Suprapubic skin (tissue), 4 donors: Measurements from ENCODE around the gene RABAC1. TPM values are rescaled to one million over a fixed set of nuclear protein-coding genes. Genes with fewer than 3 reads are reported as not detected.

ENCODE experiments used
- DNase-seq, 2 donors: peaks; one replicate each; pipeline ENCODE4 v3.0.0-alpha.2; 2019; ENCODE audit warnings: low spot score in 2 of 2
- H3K27ac ChIP-seq: fragments of 200-600 bp; sonication (generic); one replicate; pipeline ENCODE4 v1.5.1; 2019
- H3K27me3 ChIP-seq: fragments of 200-600 bp; sonication (generic); one replicate; pipeline ENCODE4 v1.5.1; 2019
- H3K36me3 ChIP-seq: fragments of 200-600 bp; sonication (generic); one replicate; pipeline ENCODE4 v1.5.1; 2019
- H3K4me1 ChIP-seq: fragments of 200-600 bp; sonication (generic); one replicate; pipeline ENCODE4 v1.5.1; 2019
- H3K4me3 ChIP-seq: fragments of 200-600 bp; sonication (generic); one replicate; pipeline ENCODE4 v1.5.1; 2019; ENCODE audit warnings: mild to moderate bottlenecking
- H3K9me3 ChIP-seq: fragments of 200-600 bp; sonication (generic); one replicate; pipeline ENCODE4 v1.5.1; 2019
- EP300 ChIP-seq: sonication (generic); formaldehyde crosslinking; IDR thresholded peaks from one replicate; pipeline ENCODE4 v1.6.1; 2017; ENCODE audit warnings: antibody characterized with exemption
- POLR2A ChIP-seq, 2 donors: fragments of 450-650 bp; IDR thresholded peaks; one replicate each; pipeline ENCODE4 v1.6.1; 2017; ENCODE audit warnings: antibody characterized with exemption in 2 of 2, mild to moderate bottlenecking in 2 of 2, moderate library complexity in 2 of 2
- POLR2AphosphoS5 ChIP-seq, 3 donors: sonication (generic); formaldehyde crosslinking; IDR thresholded peaks; one replicate each; pipeline ENCODE4 v1.6.1; 2017; ENCODE audit warnings: antibody characterized with exemption in 3 of 3
- WGBS: methylation state at CpG from one replicate; pipeline ENCODE4 v1.1.5; 2018; 5-methylcytosine and 5-hydroxymethylcytosine counted together
- total RNA-seq, 4 donors: library from RNA; depleted of rRNA; stranded (reverse); fragments of >200 nt; gene quantifications; one replicate each; pipeline ENCODE4 v1.1.0, GENCODE V29; 2016
- TF ChIP-seq, protein P1 (sequence below), 2 donors: fragments of 200-600 bp in 1 of 2; fragments of 450-650 bp in 1 of 2; sonication (generic) in 1 of 2; IDR thresholded peaks; one replicate each; pipeline ENCODE4 v1.5.1; 2016 to 2019; ENCODE audit warnings: antibody characterized with exemption in 2 of 2, mild to moderate bottlenecking in 1 of 2, moderate library complexity in 1 of 2

RABAC1 gene
- total RNA-seq, 4 donors from 2014 or later, result 75.2 to 137 (median 125) TPM

- TF ChIP-seq POLR2A (IDR thresholded peaks at IDR 0.05) (no peak), POLR2AphosphoS5 (IDR thresholded peaks at IDR 0.05) (no peak), EP300 (no peak)
- TF ChIP-seq, protein P1, sequence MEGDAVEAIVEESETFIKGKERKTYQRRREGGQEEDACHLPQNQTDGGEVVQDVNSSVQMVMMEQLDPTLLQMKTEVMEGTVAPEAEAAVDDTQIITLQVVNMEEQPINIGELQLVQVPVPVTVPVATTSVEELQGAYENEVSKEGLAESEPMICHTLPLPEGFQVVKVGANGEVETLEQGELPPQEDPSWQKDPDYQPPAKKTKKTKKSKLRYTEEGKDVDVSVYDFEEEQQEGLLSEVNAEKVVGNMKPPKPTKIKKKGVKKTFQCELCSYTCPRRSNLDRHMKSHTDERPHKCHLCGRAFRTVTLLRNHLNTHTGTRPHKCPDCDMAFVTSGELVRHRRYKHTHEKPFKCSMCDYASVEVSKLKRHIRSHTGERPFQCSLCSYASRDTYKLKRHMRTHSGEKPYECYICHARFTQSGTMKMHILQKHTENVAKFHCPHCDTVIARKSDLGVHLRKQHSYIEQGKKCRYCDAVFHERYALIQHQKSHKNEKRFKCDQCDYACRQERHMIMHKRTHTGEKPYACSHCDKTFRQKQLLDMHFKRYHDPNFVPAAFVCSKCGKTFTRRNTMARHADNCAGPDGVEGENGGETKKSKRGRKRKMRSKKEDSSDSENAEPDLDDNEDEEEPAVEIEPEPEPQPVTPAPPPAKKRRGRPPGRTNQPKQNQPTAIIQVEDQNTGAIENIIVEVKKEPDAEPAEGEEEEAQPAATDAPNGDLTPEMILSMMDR (IDR thresholded peaks at IDR 0.05), result no peak
- peaks cover 64% of the 10 kb centered on the region for H3K27me3 ChIP-seq
- H3K4me3 ChIP-seq, result no peak overlapping the region
- H3K36me3 ChIP-seq, result no peaks in the 10 kb centered on the region
- no peak overlapping the region for H3K27ac ChIP-seq
- WGBS, result 38% methylated on average over 14 of the region's 15 CpGs
- no peaks in the 10 kb centered on the region for H3K9me3 ChIP-seq
- peaks cover 11% of the 10 kb centered on the region for H3K4me1 ChIP-seq
- no peak for DNase-seq
Measured at GRCh38 chr19:41991025-41991424, 31.9 kb upstream of the RABAC1 start.

- no peak for DNase-seq
- peaks cover 59% of the 10 kb centered on the region for H3K27me3 ChIP-seq
- TF ChIP-seq, protein P1 (IDR thresholded peaks at IDR 0.05), result no peak
- TF ChIP-seq POLR2A (IDR thresholded peaks at IDR 0.05) (no peak), POLR2AphosphoS5 (IDR thresholded peaks at IDR 0.05) (no peak), EP300 (no peak)
- no peak overlapping the region for H3K27ac ChIP-seq
- peaks cover 11% of the 10 kb centered on the region for H3K4me1 ChIP-seq
- H3K36me3 ChIP-seq, result no peaks in the 10 kb centered on the region
- 93% methylated on average over 2 of the region's 2 CpGs for WGBS
- no peaks in the 10 kb centered on the region for H3K9me3 ChIP-seq
- no peak overlapping the region for H3K4me3 ChIP-seq
Measured at GRCh38 chr19:41990615-41991014, 31.5 kb upstream of the RABAC1 start.

- H3K36me3 ChIP-seq, result no peaks in the 10 kb centered on the region
- no peak for DNase-seq
- 92% methylated on average over 4 of the region's 4 CpGs for WGBS
- no peak overlapping the region for H3K4me3 ChIP-seq
- TF ChIP-seq POLR2AphosphoS5 (IDR thresholded peaks at IDR 0.05), result no peak
- no peak for TF ChIP-seq EP300
- TF ChIP-seq, protein P1 (IDR thresholded peaks at IDR 0.05), result no peak
- no peak for TF ChIP-seq POLR2A (IDR thresholded peaks at IDR 0.05)
- no peak overlapping the region for H3K27ac ChIP-seq
- peaks cover 54% of the 10 kb centered on the region for H3K27me3 ChIP-seq
- H3K9me3 ChIP-seq, result no peaks in the 10 kb centered on the region
- peaks cover 11% of the 10 kb centered on the region for H3K4me1 ChIP-seq
Measured at GRCh38 chr19:41990028-41990427, 30.9 kb upstream of the RABAC1 start.

DNA sequence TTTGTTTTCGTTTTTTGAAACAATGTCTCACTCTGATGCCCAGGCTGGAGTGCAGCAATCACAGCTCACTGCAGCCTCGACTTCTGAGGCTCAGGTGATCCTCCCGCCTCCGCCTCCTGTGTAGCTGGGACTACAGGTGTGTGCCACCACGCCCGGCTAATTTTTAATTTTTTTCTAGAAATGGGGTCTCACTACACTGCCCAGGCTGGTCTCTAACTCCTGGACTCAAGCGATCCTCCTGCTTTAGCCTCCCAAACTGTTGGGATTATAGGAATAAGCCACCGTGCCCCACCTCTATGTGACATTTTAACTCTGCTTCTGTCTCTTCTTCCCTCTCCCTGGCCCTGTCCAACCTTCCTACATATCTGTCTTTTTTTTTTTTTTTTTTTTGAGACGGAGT lies 29.8 kb upstream of the RABAC1 start:
- no peak for DNase-seq
- 92% methylated on average over 9 of the region's 9 CpGs for WGBS
- TF ChIP-seq, protein P1 (IDR thresholded peaks at IDR 0.05), result no peak
- no peak for TF ChIP-seq POLR2A (IDR thresholded peaks at IDR 0.05)
- TF ChIP-seq EP300, result no peak
- no peak for TF ChIP-seq POLR2AphosphoS5 (IDR thresholded peaks at IDR 0.05)

GRCh38 chr19:41987141-41987860 lies 28.2 kb upstream of the RABAC1 start:
- no peak overlapping the region for H3K27ac ChIP-seq
- H3K36me3 ChIP-seq, result no peaks in the 10 kb centered on the region
- H3K4me1 ChIP-seq, result no peaks in the 10 kb centered on the region
- no peak overlapping the region for H3K4me3 ChIP-seq
- no peak for DNase-seq
- TF ChIP-seq POLR2AphosphoS5 (IDR thresholded peaks at IDR 0.05) (no peak), EP300 (no peak), POLR2A (IDR thresholded peaks at IDR 0.05) (no peak)
- TF ChIP-seq, protein P1 (IDR thresholded peaks at IDR 0.05), result no peak
- 83% methylated on average over 4 of the region's 10 CpGs for WGBS
- H3K9me3 ChIP-seq, result no peaks in the 10 kb centered on the region
- H3K27me3 ChIP-seq, result peaks cover 27% of the 10 kb centered on the region

More for the DNA sequence above, 29.8 kb upstream of the RABAC1 start:
- H3K27ac ChIP-seq, result no peak overlapping the region
- no peaks in the 10 kb centered on the region for H3K9me3 ChIP-seq
- H3K4me1 ChIP-seq, result peaks cover 5% of the 10 kb centered on the region
- no peaks in the 10 kb centered on the region for H3K36me3 ChIP-seq
- H3K27me3 ChIP-seq, result peaks cover 43% of the 10 kb centered on the region
- no peak overlapping the region for H3K4me3 ChIP-seq
